SH-SY5Y (cell line): ENCODE results near the gene GRIK1.

Source experiments
- GATA2 ChIP-seq: IDR thresholded peaks from 2 replicates; pipeline ENCODE4 v1.6.1; 2011; ENCODE audit warnings: mild to moderate bottlenecking, low read depth, low read length
- GATA3 ChIP-seq: IDR thresholded peaks from 2 replicates; pipeline ENCODE4 v1.6.1; 2011; ENCODE audit warnings: low read depth, mild to moderate bottlenecking, low read length, moderate library complexity

DNA sequence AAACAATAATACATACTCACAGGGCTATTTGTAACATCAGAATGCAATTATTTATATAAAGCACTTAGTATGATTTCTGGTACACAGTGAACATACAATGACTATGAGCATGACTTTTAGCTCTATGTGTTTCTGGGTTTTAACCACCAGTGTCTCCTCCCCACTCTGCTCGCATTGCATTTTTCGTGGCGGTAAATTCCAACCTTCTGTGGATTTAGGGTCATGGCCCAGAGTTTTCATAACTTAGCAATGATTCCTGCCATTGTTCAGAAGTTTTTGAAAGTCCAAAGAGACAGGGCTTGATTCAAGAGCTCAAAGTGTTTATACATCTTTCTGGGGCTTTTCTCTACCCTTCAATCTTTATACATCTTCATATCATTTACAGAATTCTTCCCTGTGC is 449.8 kb downstream of the GRIK1 start:
- no peak for TF ChIP-seq GATA2
- no peak for TF ChIP-seq GATA3
